Measurements from ENCODE around the gene C2CD3.

GRCh38 chr11:74171997-74172396 is 1.2 kb upstream of the C2CD3 start:
- no peak for TF ChIP-seq CTCF (IDR thresholded peaks at IDR 0.05 in 8 of 11, conservative IDR thresholded peaks at IDR 0.05 in 3 of 11)
- no peak for TF ChIP-seq POLR2A (IDR thresholded peaks at IDR 0.05)
